ENCODE results near the gene FRYL. TPM values are rescaled to one million over a fixed set of nuclear protein-coding genes. Genes with fewer than 3 reads are reported as not detected.

FRYL gene
- total RNA-seq, 1 experiment from 2014 or later, result 45.8 TPM

- no TSS peak for BruUV-seq (replicated peaks)
Measured at GRCh38 chr4:48489683-48490011, 290.4 kb downstream of the FRYL start.

GRCh38 chr4:48484494-48485168, 295.4 kb downstream of the FRYL start:
- no peaks in the 10 kb centered on the region for H3K9me3 Mint-ChIP-seq (ENCODE audit: low read depth, unreplicated experiment)
- H3K4me3 Mint-ChIP-seq (ENCODE audit: low read depth, unreplicated experiment), result peak overlapping the region; percentile 68
- TF ChIP-seq CTCF (IDR thresholded peaks at IDR 0.05; ENCODE audit: unreplicated experiment), result no peak

More at GRCh38 chr4:48489683-48490011, 290.4 kb downstream of the FRYL start:
- Mint-ChIP-seq H3K36me3 (ENCODE audit: insufficient read depth, unreplicated experiment) (no peaks in the 10 kb centered on the region), H3K27me3 (ENCODE audit: unreplicated experiment) (peaks cover 8% of the 10 kb centered on the region), H3K27ac (ENCODE audit: unreplicated experiment) (no peak overlapping the region), H3K9me3 (ENCODE audit: low read depth, unreplicated experiment) (no peaks in the 10 kb centered on the region), H3K4me3 (ENCODE audit: low read depth, unreplicated experiment) (peak overlapping the region; percentile 62), H3K4me1 (ENCODE audit: low read depth, unreplicated experiment) (no peaks in the 10 kb centered on the region)
- intact Hi-C loops (cut with micrococcal nuclease; ENCODE audit: unreplicated experiment), result no loop called here
- TF ChIP-seq CTCF (IDR thresholded peaks at IDR 0.05; ENCODE audit: unreplicated experiment), result no peak
- CTCF ChIA-PET, result no interaction called here
- no peak for DNase-seq

GRCh38 chr4:48483777-48484493, 296.1 kb downstream of the FRYL start:
- Mint-ChIP-seq H3K9me3 (ENCODE audit: low read depth, unreplicated experiment) (no peaks in the 10 kb centered on the region), H3K36me3 (ENCODE audit: insufficient read depth, unreplicated experiment) (no peaks in the 10 kb centered on the region), H3K27me3 (ENCODE audit: unreplicated experiment) (peaks cover 34% of the 10 kb centered on the region), H3K4me1 (ENCODE audit: low read depth, unreplicated experiment) (no peaks in the 10 kb centered on the region), H3K4me3 (ENCODE audit: low read depth, unreplicated experiment) (peak overlapping the region; percentile 68), H3K27ac (ENCODE audit: unreplicated experiment) (no peak overlapping the region)
- no peak for TF ChIP-seq CTCF (IDR thresholded peaks at IDR 0.05; ENCODE audit: unreplicated experiment)
- peak; percentile 14 for DNase-seq
- intact Hi-C loops (cut with micrococcal nuclease; ENCODE audit: unreplicated experiment), result no loop called here
- CTCF ChIA-PET, result no interaction called here
- no TSS peak for BruUV-seq (replicated peaks)

More at GRCh38 chr4:48484494-48485168, 295.4 kb downstream of the FRYL start:
- H3K27ac Mint-ChIP-seq (ENCODE audit: unreplicated experiment), result no peak overlapping the region
- CTCF ChIA-PET, result no interaction called here
- no TSS peak for BruUV-seq (replicated peaks)
- no peaks in the 10 kb centered on the region for H3K36me3 Mint-ChIP-seq (ENCODE audit: insufficient read depth, unreplicated experiment)
- peaks cover 34% of the 10 kb centered on the region for H3K27me3 Mint-ChIP-seq (ENCODE audit: unreplicated experiment)
- H3K4me1 Mint-ChIP-seq (ENCODE audit: low read depth, unreplicated experiment), result no peaks in the 10 kb centered on the region
- intact Hi-C loops (cut with micrococcal nuclease; ENCODE audit: unreplicated experiment), result no loop called here
- DNase-seq, result no peak

GRCh38 chr4:48483006-48483776, 296.9 kb downstream of the FRYL start, which contains the start of gene SLC10A4:
Gene SLC10A4 (plus strand): TSS chr4:48483343. CDS start chr4:48483562, 219 bp downstream.
- CTCF ChIA-PET, result no interaction called here
- peak within 1 kb of the TSS; percentile 68 for H3K4me3 Mint-ChIP-seq (ENCODE audit: low read depth, unreplicated experiment)
- H3K27ac Mint-ChIP-seq (ENCODE audit: unreplicated experiment), result no peak within 1 kb of the TSS
- H3K36me3 Mint-ChIP-seq (ENCODE audit: insufficient read depth, unreplicated experiment), result no peaks in the 10 kb centered on the region
- no peak for TF ChIP-seq CTCF (IDR thresholded peaks at IDR 0.05; ENCODE audit: unreplicated experiment)
- peaks cover 34% of the 10 kb centered on the region for H3K27me3 Mint-ChIP-seq (ENCODE audit: unreplicated experiment)
- peak; percentile 12 for DNase-seq
- intact Hi-C loops (cut with micrococcal nuclease; ENCODE audit: unreplicated experiment), result no loop called here
- no peaks in the 10 kb centered on the region for H3K4me1 Mint-ChIP-seq (ENCODE audit: low read depth, unreplicated experiment)
- BruUV-seq (replicated peaks), result no TSS peak
- H3K9me3 Mint-ChIP-seq (ENCODE audit: low read depth, unreplicated experiment), result no peaks in the 10 kb centered on the region

Data from Calu3 (cell line).